DOHH2 (cell line): ENCODE results near the gene CD320.
"Not testable (repeated sequence)": the region's sequence is repeated elsewhere in the genome, so short reads cannot be mapped to it uniquely, and the experiment has no call there.

Experiments used
- H3F3A ChIP-seq: fragments of 200-600 bp; sonication (generic), shearing (Covaris generic); 2 replicates; pipeline ENCODE4 v1.6.0; 2016; ENCODE audit warnings: antibody characterized with exemption, mild to moderate bottlenecking; ENCODE audit not compliant: control insufficient read depth, insufficient read depth
- H3K27ac ChIP-seq: fragments of 200-600 bp; sonication (generic); 2 replicates; pipeline ENCODE4 v1.5.1; 2014; ENCODE audit warnings: low read depth, mild to moderate bottlenecking, low read length, moderate library complexity
- H3K27me3 ChIP-seq: fragments of 200-600 bp; sonication (generic); 2 replicates; pipeline ENCODE4 v1.6.1; 2014; ENCODE audit warnings: mild to moderate bottlenecking, low read length, mixed read lengths; ENCODE audit not compliant: control insufficient read depth
- H3K36me3 ChIP-seq: fragments of 200-600 bp; sonication (generic); 2 replicates; pipeline ENCODE4 v1.6.1; 2014; ENCODE audit warnings: mild to moderate bottlenecking, low read length, moderate library complexity, mixed read lengths; ENCODE audit not compliant: control insufficient read depth
- H3K4me1 ChIP-seq: fragments of 200-600 bp; sonication (generic); 2 replicates; pipeline ENCODE4 v1.6.1; 2014; ENCODE audit warnings: mild to moderate bottlenecking, low read length, mixed read lengths; ENCODE audit not compliant: control insufficient read depth
- H3K4me2 ChIP-seq: fragments of 200-600 bp; sonication (generic); 2 replicates; pipeline ENCODE4 v1.6.0; 2014; ENCODE audit warnings: mild to moderate bottlenecking, low read length, moderate library complexity
- H3K4me3 ChIP-seq: fragments of 200-600 bp; sonication (generic); 2 replicates; pipeline ENCODE4 v1.5.1; 2014; ENCODE audit warnings: mild to moderate bottlenecking, low read length, mixed read lengths
- H3K79me2 ChIP-seq: fragments of 200-600 bp; sonication (generic); 2 replicates; pipeline ENCODE4 v1.6.1; 2014; ENCODE audit warnings: mild to moderate bottlenecking, low read length, mixed read lengths; ENCODE audit not compliant: control insufficient read depth
- H3K9me2 ChIP-seq: fragments of 200-600 bp; sonication (generic); replicated peaks from 2 replicates; pipeline ENCODE4 v1.6.1; 2014; ENCODE audit warnings: mild to moderate bottlenecking, low read length, mixed read lengths; ENCODE audit not compliant: control insufficient read depth
- H3K9me3 ChIP-seq: fragments of 200-600 bp; sonication (generic); 2 replicates; pipeline ENCODE4 v1.6.1; 2014; ENCODE audit warnings: antibody characterized with exemption, low read length, mixed read lengths; ENCODE audit not compliant: control insufficient read depth, insufficient read depth
- H4K20me1 ChIP-seq: fragments of 200-600 bp; sonication (generic); 2 replicates; pipeline ENCODE4 v1.6.0; 2014; ENCODE audit warnings: low read depth, mild to moderate bottlenecking, antibody characterized with exemption, low read length, moderate library complexity; ENCODE audit not compliant: control insufficient read depth, insufficient read depth
- EZH2phosphoT487 ChIP-seq: fragments of 200-600 bp; sonication (generic); IDR thresholded peaks from 2 replicates; pipeline ENCODE4 v1.6.1; 2017; ENCODE audit warnings: borderline replicate concordance, mild to moderate bottlenecking, antibody characterized with exemption, low read length, moderate library complexity, mixed read lengths
- TF ChIP-seq, protein P1 (sequence below): fragments of 200-600 bp; sonication (generic); IDR thresholded peaks from one replicate; pipeline ENCODE4 v1.5.1; 2014; ENCODE audit warnings: antibody characterized with exemption, mild to moderate bottlenecking, low read depth, low read length; ENCODE audit not compliant: poor library complexity, severe bottlenecking

Gene CD320

DNA sequence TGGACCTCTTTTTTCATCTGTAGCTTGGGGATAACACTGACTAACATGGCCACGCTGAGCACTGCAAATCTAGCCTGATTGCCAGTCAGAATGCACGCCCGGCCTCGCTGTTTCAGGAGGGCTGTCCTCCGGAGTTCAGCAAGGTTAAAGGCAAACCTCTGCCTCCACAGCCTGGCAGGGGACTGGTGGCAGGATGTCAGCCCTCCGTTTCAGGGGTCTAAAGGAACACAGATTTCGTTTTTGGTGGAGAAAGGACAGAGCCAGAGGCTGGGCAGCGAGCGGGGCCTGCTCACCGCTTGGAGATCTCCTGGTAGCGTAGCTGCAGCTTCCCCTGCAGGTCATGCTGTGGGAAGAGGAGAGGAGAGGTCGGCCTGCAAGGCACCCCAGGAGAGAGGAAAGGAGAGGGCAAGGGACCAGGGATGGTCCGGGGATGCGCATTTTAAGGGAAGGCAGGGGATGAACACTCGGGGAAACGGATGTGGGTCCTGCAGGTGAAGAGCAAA lies 12.5 kb upstream of the CD320 start:
- Histone ChIP-seq H3F3A (peaks cover 42% of the 10 kb centered on the region), H3K27ac (peak overlapping the region; percentile 46), H4K20me1 (peaks cover 23% of the 10 kb centered on the region), H3K79me2 (peaks cover 68% of the 10 kb centered on the region), H3K27me3 (no peaks in the 10 kb centered on the region), H3K9me3 (no peaks in the 10 kb centered on the region), H3K4me2 (peak overlapping the region; percentile 84), H3K9me2 (no peaks in the 10 kb centered on the region), H3K36me3 (peaks cover 63% of the 10 kb centered on the region), H3K4me3 (peak overlapping the region; percentile 92), H3K4me1 (peaks cover 73% of the 10 kb centered on the region)
- TF ChIP-seq, protein P1, sequence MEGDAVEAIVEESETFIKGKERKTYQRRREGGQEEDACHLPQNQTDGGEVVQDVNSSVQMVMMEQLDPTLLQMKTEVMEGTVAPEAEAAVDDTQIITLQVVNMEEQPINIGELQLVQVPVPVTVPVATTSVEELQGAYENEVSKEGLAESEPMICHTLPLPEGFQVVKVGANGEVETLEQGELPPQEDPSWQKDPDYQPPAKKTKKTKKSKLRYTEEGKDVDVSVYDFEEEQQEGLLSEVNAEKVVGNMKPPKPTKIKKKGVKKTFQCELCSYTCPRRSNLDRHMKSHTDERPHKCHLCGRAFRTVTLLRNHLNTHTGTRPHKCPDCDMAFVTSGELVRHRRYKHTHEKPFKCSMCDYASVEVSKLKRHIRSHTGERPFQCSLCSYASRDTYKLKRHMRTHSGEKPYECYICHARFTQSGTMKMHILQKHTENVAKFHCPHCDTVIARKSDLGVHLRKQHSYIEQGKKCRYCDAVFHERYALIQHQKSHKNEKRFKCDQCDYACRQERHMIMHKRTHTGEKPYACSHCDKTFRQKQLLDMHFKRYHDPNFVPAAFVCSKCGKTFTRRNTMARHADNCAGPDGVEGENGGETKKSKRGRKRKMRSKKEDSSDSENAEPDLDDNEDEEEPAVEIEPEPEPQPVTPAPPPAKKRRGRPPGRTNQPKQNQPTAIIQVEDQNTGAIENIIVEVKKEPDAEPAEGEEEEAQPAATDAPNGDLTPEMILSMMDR: no peak
- TF ChIP-seq EZH2phosphoT487: no peak

DNA sequence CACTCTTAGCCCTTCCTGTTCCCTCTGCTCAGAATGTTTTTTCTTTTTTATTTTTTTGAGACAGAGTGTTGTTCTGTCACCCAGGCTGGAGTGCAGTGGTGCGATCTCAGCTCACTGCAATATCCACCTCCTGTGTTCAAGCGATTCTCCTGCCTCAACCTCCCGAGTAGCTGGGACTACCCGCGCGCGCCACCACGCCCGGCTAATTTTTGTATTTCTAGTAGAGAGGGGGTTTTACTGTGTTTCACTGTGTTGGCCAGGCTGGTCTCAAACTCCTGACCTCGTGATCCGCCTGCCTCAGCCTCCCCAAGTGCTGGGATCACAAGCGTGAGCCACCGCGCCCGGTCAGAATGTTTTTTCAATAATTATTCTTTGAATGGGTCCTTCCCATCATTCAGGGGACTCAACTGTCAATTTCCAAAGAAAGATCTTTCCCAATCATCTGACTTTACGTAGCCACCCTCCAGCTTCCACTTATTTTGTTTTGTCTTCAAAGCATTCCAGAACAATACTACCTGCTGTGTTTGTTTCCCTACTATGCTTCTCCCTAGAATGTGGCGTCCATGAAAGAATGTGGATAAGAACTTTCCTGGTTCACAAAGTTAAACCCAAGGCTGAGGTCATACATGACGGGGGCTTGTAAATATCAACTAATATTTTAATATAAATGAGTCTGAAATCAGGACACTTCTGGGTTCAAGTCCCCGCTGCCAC lies 11.8 kb upstream of the CD320 start:
- H3K9me2 ChIP-seq: no peaks in the 10 kb centered on the region
- H4K20me1 ChIP-seq: peaks cover 23% of the 10 kb centered on the region
- H3K27me3 ChIP-seq: no peaks in the 10 kb centered on the region
- no peaks in the 10 kb centered on the region for H3K9me3 ChIP-seq
- peak overlapping the region; percentile 92 for H3K4me3 ChIP-seq
- H3K27ac ChIP-seq: peak overlapping the region; percentile 46; the same call in 1 of the 2 replicates
- peaks cover 66% of the 10 kb centered on the region for H3K4me1 ChIP-seq
- peak overlapping the region; percentile 84 for H3K4me2 ChIP-seq
- TF ChIP-seq EZH2phosphoT487: no peak
- TF ChIP-seq, protein P1: no peak
- H3K36me3 ChIP-seq: peaks cover 69% of the 10 kb centered on the region
- H3F3A ChIP-seq: peaks cover 38% of the 10 kb centered on the region
- H3K79me2 ChIP-seq: peaks cover 68% of the 10 kb centered on the region

DNA sequence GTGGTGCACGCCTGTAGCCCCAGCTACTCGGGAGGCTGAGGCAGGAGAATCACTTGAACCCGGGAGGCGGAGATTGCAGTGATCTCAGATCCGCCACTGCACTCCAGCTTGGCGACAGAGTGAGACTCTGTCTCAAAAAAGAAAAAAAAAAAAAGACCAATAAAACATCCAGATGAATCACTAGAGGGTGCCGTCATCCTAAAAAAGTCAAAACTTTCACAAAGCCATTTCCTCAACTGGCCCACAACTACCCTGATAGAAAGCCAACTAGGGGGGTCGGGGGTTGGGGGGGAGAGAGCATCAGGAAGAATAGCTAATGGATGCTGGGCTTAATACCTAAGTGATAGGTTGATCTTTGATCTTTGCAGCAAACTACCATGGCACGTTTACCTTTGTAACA lies 10.7 kb upstream of the CD320 start:
- Histone ChIP-seq H4K20me1 (peaks cover 18% of the 10 kb centered on the region), H3K79me2 (peaks cover 68% of the 10 kb centered on the region), H3K4me1 (peaks cover 55% of the 10 kb centered on the region), H3K36me3 (peaks cover 66% of the 10 kb centered on the region), H3K4me2 (peak overlapping the region; percentile 20; the same call in 1 of the 2 replicates), H3F3A (peaks cover 27% of the 10 kb centered on the region)
- not testable (repeated sequence) for H3K9me2 ChIP-seq, H3K4me3 ChIP-seq, H3K9me3 ChIP-seq, H3K27me3 ChIP-seq, H3K27ac ChIP-seq

DNA sequence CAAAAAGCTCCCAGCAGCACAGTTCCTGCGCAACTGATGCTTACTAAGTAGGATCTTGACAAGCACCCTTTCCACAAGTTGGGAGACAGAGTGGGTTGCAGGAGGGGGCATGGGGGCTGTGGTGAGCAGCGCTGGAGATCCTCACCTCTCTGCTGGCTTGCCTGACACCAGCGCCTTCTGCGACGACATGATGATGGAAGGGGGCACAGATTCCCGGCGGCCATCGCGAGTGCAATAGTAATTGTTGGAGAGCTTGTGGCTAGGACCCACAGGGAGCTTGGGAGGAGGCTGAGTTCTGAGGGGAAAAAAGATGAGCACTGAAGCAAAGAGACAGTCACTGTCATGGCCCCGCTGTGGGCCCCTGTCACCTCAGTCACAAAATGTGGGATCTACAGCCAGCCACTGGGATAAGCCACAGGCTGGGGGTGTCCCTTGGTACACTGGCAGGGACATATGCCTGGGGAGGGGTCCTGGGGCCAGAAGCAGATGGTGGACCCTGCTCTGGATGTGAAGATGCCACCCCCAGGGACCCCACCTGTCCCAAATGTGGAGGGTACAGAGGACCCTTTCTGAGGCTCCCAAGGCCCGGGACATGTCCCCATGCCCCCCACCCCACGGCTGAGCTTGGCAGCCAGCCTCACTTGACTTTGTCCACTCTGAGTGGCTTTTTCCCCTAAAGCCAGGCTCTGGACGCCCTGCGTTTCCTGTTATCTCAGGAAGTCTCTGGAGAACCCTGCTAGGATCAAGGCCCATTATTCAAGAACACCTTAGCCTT lies 8.4 kb upstream of the CD320 start:
- peaks cover 59% of the 10 kb centered on the region for H3K36me3 ChIP-seq
- H3K79me2 ChIP-seq: peaks cover 51% of the 10 kb centered on the region
- no peaks in the 10 kb centered on the region for H3K9me2 ChIP-seq
- H3K4me3 ChIP-seq: peak overlapping the region; percentile 35
- peak overlapping the region; percentile 68 for H3K4me2 ChIP-seq
- no peak for TF ChIP-seq EZH2phosphoT487
- TF ChIP-seq, protein P1: no peak
- peaks cover 37% of the 10 kb centered on the region for H3K4me1 ChIP-seq
- H3K9me3 ChIP-seq: no peaks in the 10 kb centered on the region
- H3K27ac ChIP-seq: peak overlapping the region; percentile 58; the same call in 1 of the 2 replicates
- no peaks in the 10 kb centered on the region for H3K27me3 ChIP-seq
- H4K20me1 ChIP-seq: no peaks in the 10 kb centered on the region
- peaks cover 4% of the 10 kb centered on the region; the same call in 1 of the 2 replicates for H3F3A ChIP-seq

DNA sequence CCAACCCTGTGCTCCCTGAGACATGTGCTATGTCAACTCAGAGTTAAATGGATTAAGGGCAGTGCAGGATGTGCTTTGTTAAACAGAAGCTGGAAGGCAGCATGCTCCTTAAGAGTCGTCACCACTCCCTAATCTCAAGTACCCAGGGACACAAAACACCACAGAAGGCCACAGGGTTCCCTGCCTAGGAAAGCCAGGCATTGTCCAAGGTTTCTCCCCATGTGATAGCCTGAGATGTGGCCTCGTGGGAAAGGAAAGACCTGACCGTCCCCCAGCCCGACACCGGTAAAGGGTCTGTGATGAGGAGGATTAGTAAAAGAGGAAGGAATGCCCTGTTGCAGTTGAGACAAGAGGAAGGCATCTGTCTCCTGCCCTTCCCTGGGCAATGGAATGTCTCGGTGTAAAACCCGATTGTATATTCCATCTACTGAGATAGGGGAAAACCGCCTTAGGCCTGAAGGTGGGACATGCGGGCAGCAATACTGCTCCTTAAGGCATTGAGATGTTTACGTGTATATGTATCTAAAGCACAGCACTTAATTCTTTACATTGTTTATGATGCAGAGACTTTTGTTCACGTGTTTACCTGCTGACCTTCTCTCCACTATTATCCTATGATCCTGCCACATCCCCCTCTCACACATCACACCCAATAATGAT lies 7.0 kb upstream of the CD320 start:
- H3K9me3 ChIP-seq, H4K20me1 ChIP-seq, H3K27me3 ChIP-seq, H3K27ac ChIP-seq, H3K4me2 ChIP-seq, H3K4me3 ChIP-seq, H3F3A ChIP-seq, H3K9me2 ChIP-seq: not testable (repeated sequence)
- Histone ChIP-seq H3K36me3 (peaks cover 60% of the 10 kb centered on the region), H3K79me2 (peaks cover 38% of the 10 kb centered on the region), H3K4me1 (peaks cover 35% of the 10 kb centered on the region)
